ENCODE measurements around the gene TMCO4.
"Not testable (repeated sequence)": the region's sequence is repeated elsewhere in the genome, so short reads cannot be mapped to it uniquely, and the experiment has no call there.

TMCO4 gene

DNA sequence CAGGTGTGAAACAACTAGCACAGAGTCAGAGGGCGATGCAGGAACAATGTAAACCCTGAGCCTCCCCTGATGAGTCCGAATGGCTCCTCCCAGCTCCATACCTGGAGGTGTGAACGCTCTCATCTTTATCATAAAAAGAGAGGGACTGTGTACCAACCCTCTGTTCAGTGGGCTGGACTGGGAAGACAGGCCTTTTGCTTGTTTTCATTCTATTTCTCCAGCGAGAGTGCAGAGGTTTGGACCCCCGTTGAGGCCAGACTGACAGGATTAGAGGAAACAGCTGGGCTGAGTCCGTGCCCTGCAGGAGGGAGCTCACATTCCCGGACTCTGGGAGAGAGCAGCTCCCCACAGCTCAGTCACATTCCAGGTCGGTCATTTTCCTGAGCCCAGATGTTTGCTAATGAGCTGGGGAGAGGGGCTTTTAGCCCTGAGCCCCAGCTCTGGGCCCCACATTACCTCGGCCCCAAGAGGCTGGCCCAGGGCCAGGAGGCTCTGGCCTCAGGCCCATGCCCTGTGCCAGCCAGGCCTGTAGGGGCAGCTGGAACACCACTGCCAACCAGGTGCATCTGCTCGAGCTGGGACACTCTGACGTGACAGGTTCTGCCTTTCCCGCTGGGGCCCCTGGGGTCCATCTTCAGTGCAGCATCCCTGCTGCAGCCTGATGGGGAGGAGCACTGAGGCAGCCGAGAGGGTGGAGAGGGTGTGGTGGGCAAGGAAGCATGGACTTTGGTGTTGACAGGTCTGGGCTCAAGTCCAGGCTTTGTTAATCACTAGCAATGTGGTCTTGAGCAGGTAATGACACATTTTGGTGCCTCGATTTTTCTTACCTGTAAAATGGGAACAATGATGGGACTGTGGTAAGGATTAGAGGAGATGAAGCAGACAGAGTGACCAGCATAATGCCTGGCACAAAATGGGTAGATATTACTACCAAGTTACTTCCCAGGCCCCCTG lies 159.1 kb downstream of the TMCO4 start:
- Histone ChIP-seq H3K27ac (ENCODE audit: poor library complexity, severe bottlenecking) (peak overlapping the region; percentile 65), H3K36me3 (ENCODE audit: low read depth) (no peaks in the 10 kb centered on the region), H3K27me3 (ENCODE audit: insufficient read depth, poor library complexity, severe bottlenecking) (no peaks in the 10 kb centered on the region), H3K4me3 (ENCODE audit: severe bottlenecking) (no peak overlapping the region), H3K4me1 (ENCODE audit: insufficient read depth, poor library complexity, severe bottlenecking) (peaks cover 25% of the 10 kb centered on the region), H3K9me3 (ENCODE audit: severe bottlenecking) (no peaks in the 10 kb centered on the region)
- ATAC-seq (ENCODE audit: low read depth) (peak; percentile 50), DNase-seq (ENCODE audit: low spot score) (no peak)
- TF ChIP-seq, protein P1, sequence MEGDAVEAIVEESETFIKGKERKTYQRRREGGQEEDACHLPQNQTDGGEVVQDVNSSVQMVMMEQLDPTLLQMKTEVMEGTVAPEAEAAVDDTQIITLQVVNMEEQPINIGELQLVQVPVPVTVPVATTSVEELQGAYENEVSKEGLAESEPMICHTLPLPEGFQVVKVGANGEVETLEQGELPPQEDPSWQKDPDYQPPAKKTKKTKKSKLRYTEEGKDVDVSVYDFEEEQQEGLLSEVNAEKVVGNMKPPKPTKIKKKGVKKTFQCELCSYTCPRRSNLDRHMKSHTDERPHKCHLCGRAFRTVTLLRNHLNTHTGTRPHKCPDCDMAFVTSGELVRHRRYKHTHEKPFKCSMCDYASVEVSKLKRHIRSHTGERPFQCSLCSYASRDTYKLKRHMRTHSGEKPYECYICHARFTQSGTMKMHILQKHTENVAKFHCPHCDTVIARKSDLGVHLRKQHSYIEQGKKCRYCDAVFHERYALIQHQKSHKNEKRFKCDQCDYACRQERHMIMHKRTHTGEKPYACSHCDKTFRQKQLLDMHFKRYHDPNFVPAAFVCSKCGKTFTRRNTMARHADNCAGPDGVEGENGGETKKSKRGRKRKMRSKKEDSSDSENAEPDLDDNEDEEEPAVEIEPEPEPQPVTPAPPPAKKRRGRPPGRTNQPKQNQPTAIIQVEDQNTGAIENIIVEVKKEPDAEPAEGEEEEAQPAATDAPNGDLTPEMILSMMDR (IDR thresholded peaks at IDR 0.05; ENCODE audit: poor library complexity, severe bottlenecking), result no peak

DNA sequence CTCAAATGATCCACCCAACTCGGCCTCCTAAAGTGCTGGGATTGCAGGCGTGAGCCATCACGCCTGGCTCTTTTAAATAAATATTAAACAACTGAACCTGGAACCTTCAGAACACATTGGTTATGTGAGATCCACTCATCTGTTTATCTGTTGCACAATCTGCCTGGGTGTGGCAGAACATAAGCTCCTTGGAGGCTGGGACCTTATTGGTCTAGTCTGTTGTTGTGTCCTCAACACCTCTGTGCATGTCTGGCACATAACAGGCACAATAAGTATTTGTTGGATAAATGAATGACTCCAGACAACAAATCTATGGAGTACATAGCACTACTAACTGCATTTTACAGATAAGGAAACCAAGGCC lies 159.7 kb downstream of the TMCO4 start:
- TF ChIP-seq, protein P1 (IDR thresholded peaks at IDR 0.05; ENCODE audit: poor library complexity, severe bottlenecking), result no peak
- Histone ChIP-seq H3K4me3 (ENCODE audit: severe bottlenecking) (no peak overlapping the region), H3K27ac (ENCODE audit: poor library complexity, severe bottlenecking) (peak overlapping the region; percentile 65), H3K4me1 (ENCODE audit: insufficient read depth, poor library complexity, severe bottlenecking) (peaks cover 23% of the 10 kb centered on the region), H3K36me3 (ENCODE audit: low read depth) (no peaks in the 10 kb centered on the region), H3K27me3 (ENCODE audit: insufficient read depth, poor library complexity, severe bottlenecking) (no peaks in the 10 kb centered on the region), H3K9me3 (ENCODE audit: severe bottlenecking) (no peaks in the 10 kb centered on the region)
- no peak for DNase-seq (ENCODE audit: low spot score)
- ATAC-seq (ENCODE audit: low read depth), result peak; percentile 40

DNA sequence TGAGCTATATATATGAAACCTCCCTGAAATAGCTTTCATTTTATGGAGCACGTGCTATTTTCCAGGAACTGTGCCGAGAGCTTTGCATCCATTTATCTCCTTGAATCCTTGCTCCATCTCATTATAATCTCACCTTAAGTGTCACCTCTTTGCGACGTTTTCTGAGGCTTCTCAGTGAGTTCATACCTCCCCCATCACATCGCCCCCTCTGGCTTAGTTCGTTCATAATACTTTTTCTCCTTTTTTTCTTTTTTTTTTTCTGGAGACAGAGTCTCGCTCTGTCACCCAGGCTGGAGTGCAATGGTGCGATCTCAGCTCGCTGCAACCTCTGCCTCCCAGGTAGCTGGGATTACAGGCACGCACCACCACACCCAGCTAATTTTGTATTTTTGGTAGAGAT lies 160.5 kb downstream of the TMCO4 start:
- H3K36me3 ChIP-seq (ENCODE audit: low read depth); H3K27me3 ChIP-seq (ENCODE audit: insufficient read depth, poor library complexity, severe bottlenecking); DNase-seq (ENCODE audit: low spot score); ATAC-seq (ENCODE audit: low read depth); H3K9me3 ChIP-seq (ENCODE audit: severe bottlenecking); H3K4me3 ChIP-seq (ENCODE audit: severe bottlenecking): not testable (repeated sequence)
- peaks cover 23% of the 10 kb centered on the region for H3K4me1 ChIP-seq (ENCODE audit: insufficient read depth, poor library complexity, severe bottlenecking)
- H3K27ac ChIP-seq (ENCODE audit: poor library complexity, severe bottlenecking), result peak overlapping the region; percentile 65

DNA sequence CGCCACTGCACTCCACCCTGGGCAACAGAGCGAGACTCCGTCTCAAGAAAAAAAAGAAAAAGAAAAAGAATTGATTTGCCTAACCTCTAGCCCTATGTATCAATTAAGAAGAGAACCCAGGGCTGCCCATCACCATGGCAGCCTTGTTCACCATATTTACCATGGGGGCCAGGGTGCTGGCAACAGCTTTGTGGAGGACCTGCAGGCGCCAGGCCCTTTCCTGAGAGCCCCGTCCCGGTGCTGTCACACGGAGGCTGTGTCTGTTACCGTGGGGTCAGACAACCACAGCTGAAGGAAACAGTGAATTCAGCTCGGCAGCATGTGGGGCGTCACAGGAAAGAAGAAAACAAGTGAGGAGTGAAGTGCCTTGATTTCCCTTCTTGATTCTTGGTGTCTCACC lies 162.1 kb downstream of the TMCO4 start:
- Histone ChIP-seq H3K27ac (ENCODE audit: poor library complexity, severe bottlenecking) (no peak overlapping the region), H3K36me3 (ENCODE audit: low read depth) (no peaks in the 10 kb centered on the region), H3K27me3 (ENCODE audit: insufficient read depth, poor library complexity, severe bottlenecking) (no peaks in the 10 kb centered on the region), H3K4me1 (ENCODE audit: insufficient read depth, poor library complexity, severe bottlenecking) (peaks cover 15% of the 10 kb centered on the region), H3K9me3 (ENCODE audit: severe bottlenecking) (no peaks in the 10 kb centered on the region), H3K4me3 (ENCODE audit: severe bottlenecking) (no peak overlapping the region)
- ATAC-seq (ENCODE audit: low read depth) (no peak), DNase-seq (ENCODE audit: low spot score) (no peak)
- TF ChIP-seq, protein P1 (IDR thresholded peaks at IDR 0.05; ENCODE audit: poor library complexity, severe bottlenecking), result no peak

DNA sequence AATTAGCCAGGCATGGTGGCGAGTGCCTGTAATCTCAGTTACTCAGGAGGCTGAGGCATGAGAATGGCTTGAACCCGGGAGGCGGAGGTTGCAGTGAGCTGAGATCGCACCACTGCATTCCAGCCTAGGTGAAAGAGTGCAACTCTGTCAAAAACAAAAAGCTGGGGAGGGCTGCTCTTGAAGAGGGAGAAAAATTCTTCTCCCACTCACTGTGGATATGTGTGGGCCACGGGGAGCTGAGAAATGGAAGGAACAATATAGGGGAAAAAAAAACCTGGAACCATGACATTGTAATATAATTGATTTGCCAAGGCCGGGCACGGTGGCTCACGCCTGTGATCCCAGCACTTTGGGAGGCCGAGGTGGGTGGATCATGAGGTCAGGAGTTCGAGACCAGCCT lies 163.0 kb downstream of the TMCO4 start:
- peaks cover 15% of the 10 kb centered on the region for H3K4me1 ChIP-seq (ENCODE audit: insufficient read depth, poor library complexity, severe bottlenecking)
- not testable (repeated sequence) for DNase-seq (ENCODE audit: low spot score); ATAC-seq (ENCODE audit: low read depth); H3K4me3 ChIP-seq (ENCODE audit: severe bottlenecking); H3K36me3 ChIP-seq (ENCODE audit: low read depth); H3K27ac ChIP-seq (ENCODE audit: poor library complexity, severe bottlenecking); H3K9me3 ChIP-seq (ENCODE audit: severe bottlenecking); H3K27me3 ChIP-seq (ENCODE audit: insufficient read depth, poor library complexity, severe bottlenecking)

DNA sequence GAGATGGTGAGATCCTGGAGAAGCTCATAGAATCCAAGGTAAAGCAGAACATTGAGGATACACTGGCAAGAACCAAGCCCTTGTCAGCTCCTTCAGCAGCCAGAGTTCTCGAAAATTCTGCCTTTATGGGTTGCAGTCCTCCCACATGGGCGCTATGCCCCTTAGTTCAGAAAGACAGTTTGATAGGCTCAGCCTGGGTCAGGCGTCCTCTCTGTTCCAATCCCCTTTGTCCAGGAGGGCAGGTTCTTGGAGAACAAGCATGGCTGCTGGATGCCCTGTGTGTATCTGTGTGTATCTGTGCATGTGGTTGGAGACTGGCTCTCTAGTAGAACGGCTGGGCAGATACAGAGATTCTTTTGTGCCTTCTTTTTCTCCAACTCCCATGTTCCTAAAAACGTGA lies 163.7 kb downstream of the TMCO4 start:
- H3K36me3 ChIP-seq (ENCODE audit: low read depth), result no peaks in the 10 kb centered on the region
- TF ChIP-seq, protein P1 (IDR thresholded peaks at IDR 0.05; ENCODE audit: poor library complexity, severe bottlenecking), result no peak
- no peak for ATAC-seq (ENCODE audit: low read depth)
- no peak for DNase-seq (ENCODE audit: low spot score)
- H3K27me3 ChIP-seq (ENCODE audit: insufficient read depth, poor library complexity, severe bottlenecking), result no peaks in the 10 kb centered on the region
- peaks cover 15% of the 10 kb centered on the region for H3K4me1 ChIP-seq (ENCODE audit: insufficient read depth, poor library complexity, severe bottlenecking)
- no peak overlapping the region for H3K4me3 ChIP-seq (ENCODE audit: severe bottlenecking)
- H3K9me3 ChIP-seq (ENCODE audit: severe bottlenecking), result no peaks in the 10 kb centered on the region
- H3K27ac ChIP-seq (ENCODE audit: poor library complexity, severe bottlenecking), result no peak overlapping the region

Measured in RWPE2 (cell line).